HCT116 (cell line): ENCODE results near the gene SPATA25.

Experiments used
- ATF3 ChIP-seq: IDR thresholded peaks from 2 replicates; pipeline ENCODE4 v1.6.1; 2012
- CBX3 ChIP-seq: IDR thresholded peaks from 2 replicates; pipeline ENCODE4 v1.6.1; 2012; ENCODE audit warnings: low read depth
- CTCF ChIP-seq, 3 experiments: fragments of 200-600 bp in 1 of 3; sonication (generic) in 1 of 3; IDR thresholded peaks in 2 of 3; conservative IDR thresholded peaks in 1 of 3; 2 replicates each; pipeline ENCODE4 v1.5.1; 2012 to 2017; ENCODE audit warnings: low read depth in 2 of 3, low read length in 2 of 3, antibody characterized with exemption in 1 of 3, borderline replicate concordance in 1 of 3, control low read depth in 1 of 3, mild to moderate bottlenecking in 1 of 3, mixed read lengths in 1 of 3, mixed run types in 1 of 3, moderate library complexity in 1 of 3; ENCODE audit not compliant: insufficient read depth in 1 of 3
- EZH2phosphoT487 ChIP-seq: fragments of 200-600 bp; IDR thresholded peaks from 2 replicates; pipeline ENCODE4 v1.6.1; 2018; ENCODE audit warnings: antibody characterized with exemption, borderline replicate concordance
- FOSL1 ChIP-seq: IDR thresholded peaks from 2 replicates; pipeline ENCODE4 v1.6.1; 2012; ENCODE audit warnings: low read depth
- MAX ChIP-seq: IDR thresholded peaks from 2 replicates; pipeline ENCODE4 v1.6.1; 2012
- POLR2A ChIP-seq: IDR thresholded peaks from 2 replicates; pipeline ENCODE4 v1.7.0; 2011; ENCODE audit warnings: borderline replicate concordance; ENCODE audit not compliant: insufficient read depth, insufficient read length; ENCODE audit errors: extremely low read depth
- POLR2AphosphoS5 ChIP-seq: IDR thresholded peaks from 2 replicates; pipeline ENCODE4 v1.6.1; 2011; ENCODE audit warnings: mild to moderate bottlenecking, low read depth, low read length, moderate library complexity
- REST ChIP-seq: IDR thresholded peaks from 2 replicates; pipeline ENCODE4 v1.6.1; 2012; ENCODE audit warnings: low read depth
- TF ChIP-seq, protein P1 (sequence below): IDR thresholded peaks from 2 replicates; pipeline ENCODE4 v1.6.1; 2011; ENCODE audit warnings: mild to moderate bottlenecking, low read length, moderate library complexity; ENCODE audit not compliant: insufficient replicate concordance; ENCODE audit errors: extremely low read depth

DNA sequence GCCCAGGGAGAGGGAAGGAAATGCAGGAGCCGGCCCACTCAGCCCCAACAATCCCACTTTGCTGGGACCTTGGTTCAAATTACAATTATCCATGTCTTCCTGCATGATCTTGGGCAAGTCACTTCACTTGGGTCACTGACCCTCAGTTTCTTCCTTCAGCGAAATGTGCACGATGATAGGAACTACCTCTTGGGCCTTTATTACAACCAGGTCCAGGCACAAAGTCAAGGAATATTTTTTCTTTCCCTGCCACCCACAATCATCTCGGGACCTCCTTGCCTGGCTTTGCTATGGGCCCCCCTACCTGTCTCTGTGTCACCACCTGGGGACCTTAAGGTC lies 24.9 kb upstream of the SPATA25 start:
- TF ChIP-seq POLR2AphosphoS5 (no peak), CBX3 (no peak), FOSL1 (no peak), MAX (no peak), EZH2phosphoT487 (no peak), POLR2A (no peak), REST (no peak), ATF3 (no peak), CTCF (IDR thresholded peaks at IDR 0.05 in 2 of 3, conservative IDR thresholded peaks at IDR 0.05 in 1 of 3; ENCODE audit: borderline replicate concordance in 1 of 3, insufficient read depth in 1 of 3, low read depth in 2 of 3, low read length in 2 of 3) (no peak)
- TF ChIP-seq, protein P1, sequence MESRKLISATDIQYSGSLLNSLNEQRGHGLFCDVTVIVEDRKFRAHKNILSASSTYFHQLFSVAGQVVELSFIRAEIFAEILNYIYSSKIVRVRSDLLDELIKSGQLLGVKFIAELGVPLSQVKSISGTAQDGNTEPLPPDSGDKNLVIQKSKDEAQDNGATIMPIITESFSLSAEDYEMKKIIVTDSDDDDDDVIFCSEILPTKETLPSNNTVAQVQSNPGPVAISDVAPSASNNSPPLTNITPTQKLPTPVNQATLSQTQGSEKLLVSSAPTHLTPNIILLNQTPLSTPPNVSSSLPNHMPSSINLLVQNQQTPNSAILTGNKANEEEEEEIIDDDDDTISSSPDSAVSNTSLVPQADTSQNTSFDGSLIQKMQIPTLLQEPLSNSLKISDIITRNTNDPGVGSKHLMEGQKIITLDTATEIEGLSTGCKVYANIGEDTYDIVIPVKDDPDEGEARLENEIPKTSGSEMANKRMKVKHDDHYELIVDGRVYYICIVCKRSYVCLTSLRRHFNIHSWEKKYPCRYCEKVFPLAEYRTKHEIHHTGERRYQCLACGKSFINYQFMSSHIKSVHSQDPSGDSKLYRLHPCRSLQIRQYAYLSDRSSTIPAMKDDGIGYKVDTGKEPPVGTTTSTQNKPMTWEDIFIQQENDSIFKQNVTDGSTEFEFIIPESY: no peak
